ENCODE data around the gene TAAR8. TPM values are rescaled to one million over a fixed set of nuclear protein-coding genes. Genes with fewer than 3 reads are reported as not detected.

Gene TAAR8
- not detected in 5 replicates for total RNA-seq (2022; extraction: Qiagen RNA extraction; ENCODE audit: low read depth)

GRCh38 chr6:132552372-132552771, at the start of gene TAAR8:
TSS of gene TAAR8 (plus strand) at chr6:132552672. CDS start at chr6:132552693, 21 bp downstream.

DNA sequence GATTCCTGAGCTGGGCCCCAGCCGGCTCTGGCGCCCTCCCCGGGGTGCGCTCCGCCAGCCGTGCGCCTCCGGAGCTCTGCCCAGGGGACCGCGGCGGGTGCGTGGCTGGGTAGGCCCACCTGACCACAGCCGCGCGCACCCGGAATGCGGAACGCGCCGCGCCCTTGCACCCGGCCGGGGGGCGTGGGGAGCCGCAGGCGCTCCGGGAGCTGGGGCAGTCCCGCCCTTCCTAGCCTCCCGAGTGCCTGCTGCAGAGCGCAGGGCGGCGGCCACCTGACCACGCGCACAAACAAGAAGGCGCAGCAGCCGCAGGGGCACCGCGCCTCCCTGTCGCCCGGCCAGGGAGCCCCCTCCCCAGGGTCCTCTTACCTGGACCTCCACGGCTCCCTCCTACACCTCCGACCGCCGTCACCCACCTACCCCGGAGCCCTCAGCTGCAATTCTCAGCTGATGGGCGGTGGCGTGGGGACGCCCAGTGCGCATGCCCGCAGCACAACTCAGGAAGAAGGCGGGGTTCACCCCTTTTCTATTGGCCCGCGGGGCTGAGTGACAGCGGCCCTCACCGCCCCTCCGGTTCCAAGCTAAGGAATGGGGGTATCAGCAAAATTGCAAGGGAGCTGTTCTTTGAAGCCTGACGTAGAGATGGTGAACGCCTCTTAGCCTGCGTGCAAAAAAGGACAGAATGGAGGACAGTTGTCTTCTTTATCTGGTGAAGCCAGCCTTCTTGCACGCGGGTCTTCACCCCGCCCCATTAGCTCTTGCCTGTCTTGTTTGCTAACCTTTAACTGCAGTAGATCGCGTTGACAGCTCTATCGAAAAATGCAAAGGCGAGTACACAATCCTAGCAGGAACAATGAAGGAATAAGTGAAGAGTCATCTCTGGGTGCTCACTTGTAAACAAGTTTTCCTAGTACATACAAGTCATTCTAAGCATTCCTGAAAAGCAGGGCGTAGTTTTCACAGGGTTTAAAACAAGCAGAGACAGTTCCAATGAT, 39.5 kb upstream of the TAAR8 start, which contains the start of gene STX7:
Gene STX7, minus strand, starts transcription at position 479 of the 995 bp plus-strand sequence. CDS start 9,586 bp downstream, outside the sequence.

GRCh38 chr6:132537977-132538376, 14.5 kb upstream of the TAAR8 start, which contains the start of gene TAAR9:
TSS of gene TAAR9 (plus strand) at chr6:132538277. CDS start at chr6:132538290, 13 bp downstream.

GRCh38 chr6:132570221-132570777, 17.8 kb downstream of the TAAR8 start, which contains the start of gene TAAR6:
TSS of gene TAAR6 (plus strand) at chr6:132570322. CDS start at chr6:132570322, 0 bp downstream.

DNA sequence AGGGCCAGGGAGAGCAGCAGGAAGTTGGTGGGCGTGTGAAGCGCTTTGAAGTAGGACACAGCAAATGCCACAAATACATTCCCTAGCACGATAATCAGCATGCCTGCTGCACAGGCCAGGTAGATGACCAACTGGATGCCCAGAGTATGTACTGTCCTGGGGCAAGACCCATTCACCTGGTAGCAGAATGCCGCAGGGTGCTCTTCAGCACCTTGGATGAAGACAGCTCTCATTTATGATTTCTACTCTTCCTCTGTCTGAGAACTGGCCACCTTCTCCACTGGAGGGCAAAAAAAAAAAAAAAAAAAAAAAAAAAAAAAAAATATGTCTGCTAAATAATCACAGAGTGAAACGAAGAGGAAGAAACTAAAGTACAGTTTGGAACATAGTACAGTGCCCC, 37.0 kb downstream of the TAAR8 start, which contains the start of gene TAAR5:
Gene TAAR5, minus strand, starts transcription at position 288 of the 400 bp plus-strand sequence. Its CDS starts 55 bp downstream, at position 233.

Other genes starting within 250 kb of the TAAR8 start
- 1.5 to 2.6 TPM (median 1.8 TPM) in 5 replicates for gene MOXD1, start 151.2 kb upstream of the TAAR8 start, total RNA-seq (2022; extraction: Qiagen RNA extraction; ENCODE audit: low read depth)
- 20.7 to 26.0 TPM (median 22.4 TPM) in 5 replicates for gene STX7, start 39.6 kb upstream of the TAAR8 start, total RNA-seq (2022; extraction: Qiagen RNA extraction; ENCODE audit: low read depth)
- gene TAAR9, start 14.4 kb upstream of the TAAR8 start, total RNA-seq (2022; extraction: Qiagen RNA extraction; ENCODE audit: low read depth), result not detected in 5 replicates
- not detected in 5 replicates for gene TAAR6, start 17.6 kb downstream of the TAAR8 start, total RNA-seq (2022; extraction: Qiagen RNA extraction; ENCODE audit: low read depth)
- gene TAAR5, start 37.1 kb downstream of the TAAR8 start, total RNA-seq (2022; extraction: Qiagen RNA extraction; ENCODE audit: low read depth), result not detected in 5 replicates
- not detected in 5 replicates for gene TAAR2, start 71.6 kb downstream of the TAAR8 start, total RNA-seq (2022; extraction: Qiagen RNA extraction; ENCODE audit: low read depth)
- not detected in 5 replicates for gene TAAR1, start 106.5 kb downstream of the TAAR8 start, total RNA-seq (2022; extraction: Qiagen RNA extraction; ENCODE audit: low read depth)
- gene VNN1, start 161.4 kb downstream of the TAAR8 start, total RNA-seq (2022; extraction: Qiagen RNA extraction; ENCODE audit: low read depth), result 0.06 to 0.13 TPM (median 0.07 TPM) in 5 replicates
- gene VNN2, start 205.2 kb downstream of the TAAR8 start, total RNA-seq (2022; extraction: Qiagen RNA extraction; ENCODE audit: low read depth), result not detected in 5 replicates
- gene SLC18B1, start 246.0 kb downstream of the TAAR8 start, total RNA-seq (2022; extraction: Qiagen RNA extraction; ENCODE audit: low read depth), result 4.4 to 6.0 TPM (median 5.3 TPM) in 5 replicates

All from A549 treated with RU486 at 1 μM for 4 hours (cell line).